ENCODE data around the gene OSMR.
A peak's percentile ranks its signal among the peaks of the same experiment; 100 is the strongest.

OSMR gene

GRCh38 chr5:38845526-38846378 lies at the start of gene OSMR:
OSMR (plus strand) TSS chr5:38846012; CDS start chr5:38869045, 23,033 bp downstream.
- DNase-seq: peak; percentile 92

- no peak for DNase-seq
Observed at GRCh38 chr5:38796742-38797108, 49.1 kb upstream of the OSMR start.

- no peak for DNase-seq
Observed at GRCh38 chr5:38797838-38798237, 48.0 kb upstream of the OSMR start.

- DNase-seq: no peak
Observed at GRCh38 chr5:38799556-38800377, 46.0 kb upstream of the OSMR start.

- no peak for DNase-seq
Observed at GRCh38 chr5:38800515-38800914, 45.3 kb upstream of the OSMR start.

GRCh38 chr5:38802125-38802524 lies 43.7 kb upstream of the OSMR start:
- no peak for DNase-seq

GRCh38 chr5:38803246-38803645 lies 42.6 kb upstream of the OSMR start:
- no peak for DNase-seq

DNA sequence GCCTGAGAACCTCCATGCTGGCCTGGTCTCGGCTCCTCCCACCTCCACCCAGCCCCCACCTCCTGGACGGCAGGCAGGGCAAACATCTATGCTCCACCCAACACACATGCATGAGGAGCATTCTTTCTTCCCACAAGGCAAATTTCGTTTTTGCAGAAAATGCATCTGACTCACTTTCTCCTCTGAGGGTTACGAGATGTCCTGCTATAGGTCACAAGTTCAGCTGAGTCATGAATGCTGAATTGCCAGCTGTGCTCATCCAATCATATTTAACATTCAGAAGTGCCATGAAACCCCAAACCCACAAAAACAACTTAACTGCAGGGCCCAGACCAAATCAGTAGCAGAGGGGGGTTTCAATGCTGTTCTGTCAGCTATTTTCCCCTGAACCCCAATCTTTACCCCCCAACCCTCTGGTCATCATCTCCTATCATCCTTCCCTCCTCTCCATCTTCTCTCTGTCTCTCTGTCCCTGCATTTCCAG lies 39.0 kb upstream of the OSMR start:
- peak; percentile 81 for DNase-seq

GRCh38 chr5:38807570-38808483 lies 38.0 kb upstream of the OSMR start:
- DNase-seq: no peak

- no peak for DNase-seq
Observed at GRCh38 chr5:38808666-38809343, 37.0 kb upstream of the OSMR start.

DNA sequence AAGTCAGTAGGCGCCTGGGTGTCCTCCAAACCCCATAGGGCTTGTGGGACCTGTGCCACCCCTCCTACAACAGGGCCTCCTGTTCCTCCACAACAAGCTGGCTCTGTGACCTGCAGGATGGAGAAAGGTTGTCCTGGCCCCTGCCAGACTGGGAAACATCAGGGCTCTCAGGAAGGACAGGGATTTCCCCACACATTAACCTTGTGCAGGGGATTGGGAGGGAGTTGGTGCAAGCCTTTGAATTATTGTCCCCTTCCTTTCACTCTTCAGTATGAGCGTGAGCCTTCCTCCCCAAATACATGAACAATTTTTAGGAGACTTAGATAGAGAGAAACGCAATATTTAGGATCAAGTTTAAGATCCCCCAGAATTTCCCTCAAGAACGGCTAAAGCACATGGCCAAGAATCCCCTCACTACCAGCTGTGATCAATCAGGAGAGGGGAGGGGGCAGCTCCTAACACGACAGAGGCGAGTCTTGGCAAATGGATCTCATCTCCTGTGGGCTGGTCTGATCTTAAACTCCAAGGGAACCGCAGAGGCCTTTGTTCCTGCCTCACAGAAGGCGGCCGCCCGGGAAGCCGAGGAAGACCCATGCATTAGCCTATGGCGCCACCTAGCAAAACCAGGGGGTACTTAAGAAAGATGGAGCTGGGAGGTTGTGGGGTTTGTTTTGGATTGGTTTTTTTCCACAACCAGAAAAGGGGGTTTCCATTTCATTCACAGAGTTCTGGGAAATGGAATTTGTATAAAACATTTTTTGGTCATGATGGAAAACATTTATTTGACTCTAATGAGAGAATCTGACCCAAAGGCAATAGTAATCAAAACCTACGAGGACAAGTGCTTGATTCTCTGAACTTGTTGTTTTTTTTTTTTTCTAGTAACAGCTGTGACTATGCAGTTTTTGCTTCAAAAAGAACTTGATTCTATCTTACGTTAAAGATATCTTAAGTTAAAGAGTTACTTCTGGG lies 36.1 kb upstream of the OSMR start:
- DNase-seq: peak; percentile 93

DNA sequence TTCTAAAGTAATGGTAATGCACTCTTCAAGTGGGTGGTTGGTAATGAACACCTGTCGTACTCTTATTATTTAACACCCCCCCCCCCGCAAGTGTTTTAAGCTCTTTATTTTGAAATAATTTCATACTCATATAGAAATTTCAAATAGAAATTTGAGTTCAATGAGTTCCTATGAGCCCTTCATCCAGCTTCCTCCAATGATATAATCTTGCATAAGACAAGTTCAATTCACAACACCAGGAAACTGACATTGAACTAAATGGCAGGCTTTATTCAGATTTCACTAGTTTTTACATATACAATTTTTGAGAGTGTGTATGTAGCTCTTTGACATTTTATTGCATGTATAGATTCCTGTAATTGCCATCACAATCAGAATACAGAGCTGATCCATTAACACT lies 30.9 kb upstream of the OSMR start:
- no peak for DNase-seq

DNA sequence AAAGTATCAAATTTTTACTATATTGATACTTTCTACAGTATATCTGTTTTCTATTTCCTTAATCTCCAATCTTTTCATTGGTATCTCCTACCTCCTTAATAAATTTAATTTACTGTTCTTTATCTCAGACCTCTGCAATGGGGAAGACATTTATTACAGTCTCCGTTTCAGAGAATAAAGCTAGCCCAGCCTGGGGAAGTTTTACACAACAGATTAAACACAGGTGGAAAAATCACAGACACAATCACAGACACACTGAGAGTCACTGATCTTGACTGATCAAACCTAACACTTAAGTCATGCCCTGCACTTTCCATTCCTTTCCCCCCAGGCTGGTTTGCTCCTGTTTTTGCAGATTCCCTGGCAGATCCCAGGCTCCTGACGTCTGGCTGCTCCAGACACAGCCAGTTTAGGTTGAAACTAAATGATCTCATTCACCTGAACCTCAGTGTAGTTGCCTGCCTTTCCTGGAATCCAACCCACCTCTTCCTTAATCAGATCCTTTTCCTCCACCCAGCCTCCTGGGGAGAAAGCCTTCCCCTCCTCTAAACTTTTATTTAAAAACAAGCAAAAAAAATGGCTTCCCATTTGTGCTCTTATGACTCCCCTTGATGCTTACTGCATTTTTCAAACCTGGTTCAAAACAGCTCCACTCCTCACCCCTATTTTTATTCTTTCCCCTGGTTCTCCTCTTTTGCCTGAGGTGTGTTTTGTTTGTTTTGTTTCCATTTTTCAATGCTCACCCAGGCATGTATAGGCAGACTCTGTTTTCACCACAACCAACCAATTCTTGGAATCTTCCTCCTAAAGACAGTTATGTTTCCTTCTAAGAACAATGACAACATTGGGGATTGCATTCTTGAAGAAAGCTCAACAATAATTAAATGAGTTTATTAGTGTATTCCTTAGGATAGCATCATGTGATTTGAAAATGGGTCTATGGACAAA lies 29.5 kb upstream of the OSMR start:
- peak; percentile 97 for DNase-seq

DNA sequence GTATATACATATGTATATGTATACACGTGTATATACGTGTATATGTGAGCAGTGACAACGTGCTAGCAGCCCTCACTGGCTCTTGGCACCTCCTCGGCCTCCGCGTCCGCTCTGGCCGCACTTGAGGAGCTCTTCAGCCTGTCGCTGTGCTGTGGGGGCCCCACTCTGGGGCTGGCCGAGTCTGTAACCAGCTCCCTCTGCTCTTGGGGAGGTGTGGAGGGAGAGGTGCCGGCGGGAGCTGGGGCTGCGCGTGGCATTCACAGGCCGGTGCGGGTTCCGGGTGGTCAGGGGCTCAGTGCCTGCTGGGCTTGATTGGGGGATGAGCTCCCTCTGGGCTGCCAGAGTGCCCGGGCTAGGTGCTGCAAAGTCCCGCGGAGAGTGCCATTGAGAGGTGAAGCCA lies 24.1 kb upstream of the OSMR start:
- no peak for DNase-seq

- DNase-seq: no peak
Observed at GRCh38 chr5:38823503-38823902, 22.3 kb upstream of the OSMR start.

- no peak for DNase-seq
Observed at GRCh38 chr5:38824821-38825220, 21.0 kb upstream of the OSMR start.

DNA sequence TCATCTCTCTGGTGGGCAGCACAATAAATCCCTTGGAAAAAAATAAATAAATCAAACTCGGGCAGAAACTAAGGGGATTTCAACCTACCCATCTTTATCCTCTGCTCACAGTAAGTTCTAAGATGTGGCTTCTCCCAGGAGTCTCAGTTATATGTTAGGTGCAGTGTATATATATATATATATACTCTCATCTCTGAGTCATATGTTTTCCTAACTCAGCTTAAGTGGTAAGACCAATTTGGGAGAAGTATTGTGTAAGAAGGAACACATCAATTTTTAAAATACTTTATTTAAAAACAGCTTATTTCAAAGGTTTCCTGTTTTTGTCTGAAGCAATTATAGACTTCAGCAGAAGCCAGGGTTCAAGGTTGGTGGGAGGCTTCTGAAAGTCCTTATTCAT lies 20.3 kb upstream of the OSMR start:
- no peak for DNase-seq

DNA sequence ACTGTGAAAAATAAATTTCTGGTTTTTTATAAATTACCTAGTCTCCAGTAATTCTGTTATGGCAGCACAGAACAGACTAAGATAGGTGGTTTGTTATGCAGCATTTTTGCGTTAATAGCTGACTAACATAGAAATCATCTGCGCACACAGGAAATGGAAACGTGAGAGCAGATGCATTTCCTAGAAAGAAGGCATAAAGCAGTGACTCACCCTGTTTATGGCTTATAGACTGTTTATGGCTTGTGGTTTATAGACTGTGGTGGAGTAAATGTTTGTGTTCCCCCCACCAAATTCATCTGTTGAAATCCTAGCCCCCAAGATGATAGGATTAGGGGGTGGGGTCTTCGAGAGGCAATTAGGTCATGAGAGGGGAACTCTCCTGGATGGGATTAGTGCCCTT lies 18.3 kb upstream of the OSMR start:
- no peak for DNase-seq

DNA sequence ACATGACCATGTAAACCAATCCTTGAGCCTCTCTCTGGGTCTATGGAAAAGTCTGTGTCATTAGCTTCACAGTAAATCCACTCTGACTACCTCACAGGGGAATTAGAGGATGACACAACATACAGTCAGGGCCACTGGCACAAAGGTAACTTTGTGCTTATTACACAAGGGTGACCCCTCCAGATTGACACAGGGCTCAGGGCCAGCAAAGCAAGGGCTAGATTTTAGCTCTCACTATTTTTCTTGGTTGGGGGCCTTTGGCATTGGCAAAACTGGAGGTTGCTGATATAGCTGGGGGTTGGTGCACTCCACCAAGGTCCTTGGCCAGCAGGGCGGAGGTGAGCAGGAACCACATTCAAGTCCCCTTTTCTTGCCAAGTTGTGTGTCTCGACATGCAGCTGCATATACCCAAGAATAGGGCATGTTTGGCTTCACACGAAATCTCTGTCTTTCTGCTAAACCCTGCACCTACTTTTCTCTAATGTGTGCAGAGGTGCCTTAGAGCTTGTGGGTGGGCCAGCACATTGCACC lies 15.2 kb upstream of the OSMR start:
- peak; percentile 46 for DNase-seq

DNA sequence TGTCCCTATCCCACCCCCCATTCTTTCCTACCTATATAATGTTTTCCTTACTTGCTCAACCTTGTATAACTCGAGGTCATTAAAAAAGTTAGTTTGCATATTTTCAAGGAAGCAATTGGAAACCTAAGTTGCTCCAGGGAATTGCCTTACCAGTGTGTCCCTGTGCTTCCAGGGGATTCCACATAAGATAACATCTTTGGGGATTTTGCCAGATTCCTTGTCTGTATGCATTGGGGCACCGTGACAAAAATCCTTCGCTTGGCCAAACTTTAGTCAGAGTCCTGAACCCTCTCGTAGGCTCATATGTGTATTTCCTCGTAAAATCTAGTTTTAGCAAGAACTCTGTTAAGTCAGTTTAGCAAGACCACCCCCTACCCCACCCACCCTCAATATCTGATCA lies 14.7 kb upstream of the OSMR start:
- no peak for DNase-seq

Data from islet precursor cell (in vitro differentiated cells).